T-helper 2 cell treated with Interferon-gamma antibody and Interleukin-4, amounts not matched to agents 100 ng/mL and 5 ng/mL, for 36 hours (primary cell): ENCODE results near the gene CTNNBIP1. TPM values are rescaled to one million over a fixed set of nuclear protein-coding genes. Genes with fewer than 3 reads are reported as not detected.
"Not testable (repeated sequence)": the region's sequence is repeated elsewhere in the genome, so short reads cannot be mapped to it uniquely, and the experiment has no call there.

Experiments
- intact Hi-C: fragments of 100-400 bp; cut with micrococcal nuclease; formaldehyde crosslinking; loops from one replicate; pipeline ENCODE4 v1.15.1; 2023
- total RNA-seq: library from RNA; stranded (reverse); gene quantifications from 2 replicates; pipeline ENCODE4 v1.2.3, GENCODE V29; 2022

The CTNNBIP1 gene
- total RNA-seq, 1 donor from 2014 or later, result 10.2 TPM

GRCh38 chr1:9814619-9815018, 95.5 kb downstream of the CTNNBIP1 start:
- intact Hi-C loops, result no loop called here

- intact Hi-C loops, result no loop called here
These were observed 98.7 kb downstream of the CTNNBIP1 start for GRCh38 chr1:9811239-9811966.

GRCh38 chr1:9809100-9809510, 101.0 kb downstream of the CTNNBIP1 start:
- intact Hi-C loops, result no loop called here

GRCh38 chr1:9808459-9808858, 101.6 kb downstream of the CTNNBIP1 start:
- intact Hi-C loops, result no loop called here

GRCh38 chr1:9807541-9807940, 102.5 kb downstream of the CTNNBIP1 start:
- intact Hi-C loops, result no loop called here

- intact Hi-C loops, result not testable (repeated sequence)
These were observed 104.1 kb downstream of the CTNNBIP1 start for GRCh38 chr1:9805972-9806371.

GRCh38 chr1:9805006-9805508, 105.0 kb downstream of the CTNNBIP1 start:
- intact Hi-C loops, result no loop called here

- intact Hi-C loops, result loop anchor here (5.0 kb wide), 1 partner anchor 76 kb away; no protein-coding TSS in a partner anchor
These were observed 106.8 kb downstream of the CTNNBIP1 start for GRCh38 chr1:9803003-9803918.

- intact Hi-C loops, result loop anchor here (5.0 kb wide), 1 partner anchor 75 kb away; no protein-coding TSS in a partner anchor
These were observed 108.2 kb downstream of the CTNNBIP1 start for GRCh38 chr1:9801909-9802308.

Other genes with a start within 250 kb of the CTNNBIP1 start
- gene CLSTN1, start 86.3 kb downstream of the CTNNBIP1 start, total RNA-seq, result 99.0 and 100 TPM in 2 replicates
- 24.8 and 25.6 TPM in 2 replicates for gene LZIC, start 33.1 kb upstream of the CTNNBIP1 start, total RNA-seq
- gene NMNAT1, start 33.2 kb upstream of the CTNNBIP1 start, total RNA-seq, result 5.3 and 6.3 TPM in 2 replicates
- not detected in 2 replicates for gene RBP7, start 87.0 kb upstream of the CTNNBIP1 start, total RNA-seq
- gene UBE4B, start 122.7 kb upstream of the CTNNBIP1 start, total RNA-seq, result 38.2 and 38.6 TPM in 2 replicates